Spleen (tissue), 11 donors: ENCODE measurements around the gene PSMB5. TPM values are rescaled to one million over a fixed set of nuclear protein-coding genes. Genes with fewer than 3 reads are reported as not detected.

Source experiments
- DNase-seq: peaks from one replicate; pipeline ENCODE4 v3.0.0-alpha.2; 2020
- H3K27ac ChIP-seq, 8 donors: fragments of 200-600 bp; sonication (generic) in 7 of 8; 1 replicate in 4 of 8; 2 replicates in 4 of 8; pipeline versions ENCODE4 v1.5.0 to v1.8.0; 2016 to 2021; ENCODE audit warnings: inconsistent platforms in 4 of 8, mild to moderate bottlenecking in 4 of 8, moderate library complexity in 1 of 8
- H3K27me3 ChIP-seq, 7 donors: fragments of 200-600 bp; sonication (generic) in 6 of 7; replicated peaks in 1 of 7; 1 replicate in 4 of 7; 2 replicates in 3 of 7; pipeline versions ENCODE4 v1.5.0 to v1.8.0; 2016 to 2021; ENCODE audit warnings: inconsistent platforms in 3 of 7, mild to moderate bottlenecking in 1 of 7
- H3K36me3 ChIP-seq, 6 donors: fragments of 200-600 bp; sonication (generic) in 5 of 6; 1 replicate in 4 of 6; 2 replicates in 2 of 6; pipeline versions ENCODE4 v1.5.0 to v1.8.0; 2016 to 2021; ENCODE audit warnings: inconsistent platforms in 2 of 6
- H3K4me1 ChIP-seq, 6 donors: fragments of 200-600 bp; sonication (generic) in 5 of 6; 1 replicate in 3 of 6; 2 replicates in 3 of 6; pipeline versions ENCODE4 v1.5.0 to v1.8.0; 2016 to 2021; ENCODE audit warnings: inconsistent platforms in 3 of 6
- H3K4me3 ChIP-seq, 8 donors: fragments of 200-600 bp; sonication (generic) in 7 of 8; 1 replicate in 4 of 8; 2 replicates in 4 of 8; pipeline versions ENCODE4 v1.5.0 to v1.8.0; 2016 to 2021; ENCODE audit warnings: inconsistent platforms in 4 of 8, mild to moderate bottlenecking in 4 of 8, moderate library complexity in 2 of 8
- H3K9me3 ChIP-seq, 8 donors: fragments of 200-600 bp; sonication (generic) in 7 of 8; 1 replicate in 4 of 8; 2 replicates in 4 of 8; pipeline versions ENCODE4 v1.5.0 to v1.8.0; 2016 to 2021; ENCODE audit warnings: inconsistent platforms in 4 of 8
- POLR2A ChIP-seq, 3 donors: fragments of 450-650 bp; IDR thresholded peaks; one replicate each; pipeline ENCODE4 v1.5.1; 2017; ENCODE audit warnings: antibody characterized with exemption in 3 of 3, mild to moderate bottlenecking in 1 of 3
- POLR2AphosphoS5 ChIP-seq, 3 donors: sonication (generic); formaldehyde crosslinking; IDR thresholded peaks; one replicate each; pipeline ENCODE4 v1.5.1; 2017; ENCODE audit warnings: antibody characterized with exemption in 3 of 3
- WGBS, 5 donors: extraction: QIAGEN DNeasy Blood & Tissue Kit in 3 of 5; methylation state at CpG; one replicate each; pipeline versions ENCODE4 v1.1.5 to v1.1.7; 2013 to 2018; 5-methylcytosine and 5-hydroxymethylcytosine counted together
- intact Hi-C: fragments of 100-400 bp; cut with DNase I; formaldehyde crosslinking; loops from one replicate; pipeline ENCODE4 v1.15.0; 2023; ENCODE audit warnings: low total_unique reads
- polyA plus RNA-seq, 3 donors: library from polyadenylated mRNA; stranded (reverse); fragments of 200-250 nt; gene quantifications; one replicate each; pipeline ENCODE4 v1.2.1, GENCODE V29; 2013
- total RNA-seq, 7 donors: library from RNA; depleted of rRNA in 3 of 7; stranded (reverse); fragments of >200 nt in 3 of 7; fragmentation: NEBNext Ultra II Directional in 4 of 7; extraction: Animal tissue kit (Norgen Biotek cat#: 25700) in 4 of 7; gene quantifications; one replicate each; pipeline versions ENCODE4 v1.1.0 to v1.2.1, GENCODE V29; 2016 to 2021
- TF ChIP-seq, protein P1 (sequence below), 11 experiments: fragments of 200-600 bp in 7 of 11; fragments of 450-650 bp in 4 of 11; sonication (generic) in 4 of 11; IDR thresholded peaks in 8 of 11; conservative IDR thresholded peaks in 3 of 11; 1 replicate in 7 of 11; 2 replicates in 4 of 11; pipeline versions ENCODE4 v1.4.0 to v1.8.0; 2016 to 2021; ENCODE audit warnings: antibody characterized with exemption in 11 of 11, inconsistent platforms in 4 of 11, mild to moderate bottlenecking in 1 of 11
- donor health status: healthy with polysubstance abuse.
- donor health status: DM: no; HTN: no; CAD: no; lungs with moderate emphysema.
- donor health status: DM: no; HTN: no; CAD: no.
- donor health status: Bipolar disorder and iron deficiency.
- donor health status: healthy.
- donor health status: DM: no; HTN: no; CAD: no.
- donor health status: DM: yes; HTN: yes; CAD: no.

PSMB5 gene
- total and polyA plus RNA-seq, 10 donors: 36.5 to 80.1 (median 55.2) TPM

DNA sequence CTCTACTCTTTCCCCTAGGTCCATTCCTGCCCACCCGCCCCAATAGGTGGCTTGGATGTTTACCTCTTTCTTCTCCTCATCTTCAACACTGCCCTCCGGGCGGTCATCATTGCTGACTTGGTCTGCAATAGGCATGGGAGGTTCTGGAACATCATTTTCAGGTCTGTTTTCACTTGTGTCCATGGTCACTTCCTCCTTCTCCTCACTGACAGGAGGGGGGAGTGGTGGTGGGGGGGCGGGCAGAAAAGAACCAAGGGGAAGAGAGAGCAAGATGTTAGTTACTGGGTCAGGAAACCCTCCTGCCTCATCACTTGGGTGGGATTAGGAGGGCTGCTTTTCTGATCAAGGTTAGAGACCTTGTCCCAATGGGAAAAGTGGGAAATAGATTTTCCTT is 34.7 kb upstream of the PSMB5 start:
- no peak overlapping the region for H3K4me3 ChIP-seq
- TF ChIP-seq POLR2AphosphoS5 (IDR thresholded peaks at IDR 0.05) (no peak), POLR2A (IDR thresholded peaks at IDR 0.05) (no peak)
- TF ChIP-seq, protein P1, sequence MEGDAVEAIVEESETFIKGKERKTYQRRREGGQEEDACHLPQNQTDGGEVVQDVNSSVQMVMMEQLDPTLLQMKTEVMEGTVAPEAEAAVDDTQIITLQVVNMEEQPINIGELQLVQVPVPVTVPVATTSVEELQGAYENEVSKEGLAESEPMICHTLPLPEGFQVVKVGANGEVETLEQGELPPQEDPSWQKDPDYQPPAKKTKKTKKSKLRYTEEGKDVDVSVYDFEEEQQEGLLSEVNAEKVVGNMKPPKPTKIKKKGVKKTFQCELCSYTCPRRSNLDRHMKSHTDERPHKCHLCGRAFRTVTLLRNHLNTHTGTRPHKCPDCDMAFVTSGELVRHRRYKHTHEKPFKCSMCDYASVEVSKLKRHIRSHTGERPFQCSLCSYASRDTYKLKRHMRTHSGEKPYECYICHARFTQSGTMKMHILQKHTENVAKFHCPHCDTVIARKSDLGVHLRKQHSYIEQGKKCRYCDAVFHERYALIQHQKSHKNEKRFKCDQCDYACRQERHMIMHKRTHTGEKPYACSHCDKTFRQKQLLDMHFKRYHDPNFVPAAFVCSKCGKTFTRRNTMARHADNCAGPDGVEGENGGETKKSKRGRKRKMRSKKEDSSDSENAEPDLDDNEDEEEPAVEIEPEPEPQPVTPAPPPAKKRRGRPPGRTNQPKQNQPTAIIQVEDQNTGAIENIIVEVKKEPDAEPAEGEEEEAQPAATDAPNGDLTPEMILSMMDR (IDR thresholded peaks at IDR 0.05 in 8 of 11, conservative IDR thresholded peaks at IDR 0.05 in 3 of 11): no peak
- no peaks in the 10 kb centered on the region for H3K9me3 ChIP-seq
- 76 to 88% (median 84%) methylated on average over 4 of the region's 4 CpGs for WGBS, 5 donors
- peaks cover 27 to 70% (median 48%) of the 10 kb centered on the region in 6 donors for H3K4me1 ChIP-seq
- H3K27ac ChIP-seq: peak overlapping the region in 7 of 8 donors; percentile 7 to 85 (median 46)
- H3K36me3 ChIP-seq: peaks cover 0 to 82% (median 66%) of the 10 kb centered on the region in 6 donors
- no peak for DNase-seq
- intact Hi-C loops: no loop called here
- no peaks in the 10 kb centered on the region for H3K27me3 ChIP-seq

DNA sequence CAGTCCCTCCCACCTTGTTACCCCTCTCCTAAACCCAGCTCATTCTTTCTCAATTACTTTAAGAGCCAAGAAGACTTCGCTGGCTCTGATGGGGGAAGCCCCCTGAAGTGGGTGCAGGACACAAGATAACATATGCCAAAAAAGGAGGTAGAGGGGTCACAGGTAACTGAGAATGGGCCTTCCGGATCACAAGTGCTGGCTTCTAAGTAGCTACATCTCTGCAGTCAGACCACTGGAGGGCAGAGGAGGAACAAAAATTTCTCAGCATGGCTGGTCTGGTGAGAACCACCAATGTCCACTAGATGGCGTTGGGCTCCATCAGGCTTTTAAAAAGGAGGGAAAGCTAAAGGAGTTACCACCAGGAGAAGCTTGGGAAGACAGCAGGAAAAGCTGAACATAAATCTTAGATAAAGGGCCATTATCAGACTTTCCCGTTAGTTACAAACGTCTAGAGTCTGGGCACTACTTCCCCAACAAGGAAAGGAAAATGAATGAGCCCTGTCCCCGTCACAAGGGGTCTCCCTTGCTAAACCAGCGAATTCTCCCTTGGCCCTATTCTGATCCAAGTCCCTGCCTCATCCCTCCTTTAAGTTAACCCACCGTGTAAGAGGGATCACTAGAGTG is 34.2 kb upstream of the PSMB5 start:
- Histone ChIP-seq H3K36me3 (peaks cover 1 to 82% (median 66%) of the 10 kb centered on the region in 6 donors), H3K4me3 (no peak overlapping the region), H3K4me1 (peaks cover 27 to 70% (median 48%) of the 10 kb centered on the region in 6 donors), H3K27me3 (no peaks in the 10 kb centered on the region), H3K9me3 (no peaks in the 10 kb centered on the region), H3K27ac (peak overlapping the region in 6 of 8 donors; percentile 23 to 85 (median 48))
- WGBS, 5 donors: 28 to 38% (median 33%) methylated on average over 8 of the region's 8 CpGs
- intact Hi-C loops: no loop called here
- no peak for TF ChIP-seq POLR2A (IDR thresholded peaks at IDR 0.05)
- peak in 1 of 3 donors; percentile 44 for TF ChIP-seq POLR2AphosphoS5 (IDR thresholded peaks at IDR 0.05)
- TF ChIP-seq, protein P1 (IDR thresholded peaks at IDR 0.05 in 8 of 11, conservative IDR thresholded peaks at IDR 0.05 in 3 of 11): peak; percentile 81 to 98 (median 95)
- DNase-seq: no peak

DNA sequence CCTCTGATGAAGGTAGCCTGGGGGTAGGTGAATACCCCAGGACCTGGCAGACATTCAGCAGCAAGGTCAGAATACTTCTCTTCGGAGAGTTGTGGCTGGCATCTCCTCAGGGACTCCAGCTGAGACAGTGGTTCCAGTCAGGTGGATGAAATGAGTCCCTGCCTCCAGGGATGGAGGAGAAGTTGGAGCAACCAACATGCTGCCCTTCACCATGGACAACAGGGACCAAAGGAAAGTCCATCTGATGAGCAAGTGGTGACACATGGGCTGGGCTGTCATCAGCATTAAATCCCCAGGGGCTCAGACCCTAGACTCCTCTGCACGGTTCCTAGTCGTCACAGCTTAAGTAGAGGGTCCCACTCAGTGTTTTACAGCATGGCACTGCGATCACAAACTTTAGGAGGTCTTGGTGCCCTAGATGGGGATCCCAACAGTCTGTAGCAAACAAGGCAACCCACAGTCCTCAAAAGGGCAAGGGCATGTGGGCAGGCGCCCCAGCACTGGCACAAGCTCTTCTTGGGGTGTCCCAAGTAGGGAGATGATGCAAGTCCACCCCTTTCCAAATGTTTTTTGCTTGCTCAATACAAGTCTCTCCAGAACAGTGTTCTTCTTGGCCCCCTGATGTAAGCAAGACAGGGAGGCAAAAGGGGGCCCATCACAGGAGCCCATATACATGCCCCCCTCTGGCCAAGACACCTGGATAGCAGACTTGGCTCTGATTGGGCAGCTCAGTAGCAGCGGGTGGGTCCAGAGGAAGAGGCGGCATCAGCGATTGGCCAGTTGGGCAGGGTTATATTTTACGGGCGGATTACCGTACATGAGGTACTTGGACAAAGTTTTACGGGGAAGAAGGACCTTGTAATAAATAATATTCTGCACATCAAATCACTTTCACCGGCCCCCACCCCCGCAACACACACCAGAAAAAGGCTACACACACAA is 33.4 kb upstream of the PSMB5 start:
- intact Hi-C loops: no loop called here
- Histone ChIP-seq H3K4me1 (peaks cover 27 to 69% (median 48%) of the 10 kb centered on the region in 6 donors), H3K4me3 (no peak overlapping the region), H3K36me3 (peaks cover 7 to 82% (median 66%) of the 10 kb centered on the region in 6 donors), H3K27ac (peak overlapping the region in 4 of 8 donors; percentile 22 to 49 (median 28)), H3K27me3 (no peaks in the 10 kb centered on the region), H3K9me3 (no peaks in the 10 kb centered on the region)
- TF ChIP-seq POLR2A (IDR thresholded peaks at IDR 0.05) (no peak), POLR2AphosphoS5 (IDR thresholded peaks at IDR 0.05) (no peak)
- TF ChIP-seq, protein P1 (IDR thresholded peaks at IDR 0.05 in 8 of 11, conservative IDR thresholded peaks at IDR 0.05 in 3 of 11): no peak
- 80 to 89% (median 85%) methylated on average over 13 to 14 of the region's 14 CpGs for WGBS, 5 donors
- DNase-seq: no peak
